ENCODE data around the gene CTBP2.

The CTBP2 gene

GRCh38 chr10:125003146-125003900, 157.0 kb downstream of the CTBP2 start:
- no peak for DNase-seq

GRCh38 chr10:125002423-125003145, 157.8 kb downstream of the CTBP2 start:
- DNase-seq = no peak

- DNase-seq = no peak
These were observed 158.3 kb downstream of the CTBP2 start for GRCh38 chr10:125002047-125002422.

GRCh38 chr10:125001313-125002046, 158.9 kb downstream of the CTBP2 start:
- no peak for DNase-seq

GRCh38 chr10:125000366-125001312, 159.7 kb downstream of the CTBP2 start:
- DNase-seq = no peak

GRCh38 chr10:124999433-125000365, 160.7 kb downstream of the CTBP2 start:
- DNase-seq = no peak

GRCh38 chr10:124998624-124999291, 161.6 kb downstream of the CTBP2 start:
- DNase-seq = no peak

GRCh38 chr10:124997771-124998623, 162.4 kb downstream of the CTBP2 start:
- DNase-seq = no peak

- no peak for DNase-seq
These were observed 163.1 kb downstream of the CTBP2 start for GRCh38 chr10:124997306-124997705.

- DNase-seq = no peak
These were observed 163.5 kb downstream of the CTBP2 start for GRCh38 chr10:124996854-124997215.

- no peak for DNase-seq
These were observed 164.1 kb downstream of the CTBP2 start for GRCh38 chr10:124996127-124996853.

- DNase-seq = no peak
These were observed 164.8 kb downstream of the CTBP2 start for GRCh38 chr10:124995605-124996004.

GRCh38 chr10:124994573-124995473, 165.5 kb downstream of the CTBP2 start:
- no peak for DNase-seq

GRCh38 chr10:124993736-124994451, 166.5 kb downstream of the CTBP2 start:
- no peak for DNase-seq

- no peak for DNase-seq
These were observed 167.0 kb downstream of the CTBP2 start for GRCh38 chr10:124993345-124993708.

- no peak for DNase-seq
These were observed 167.7 kb downstream of the CTBP2 start for GRCh38 chr10:124992462-124993344.
